ENCODE data around the gene STK39.

STK39 gene

DNA sequence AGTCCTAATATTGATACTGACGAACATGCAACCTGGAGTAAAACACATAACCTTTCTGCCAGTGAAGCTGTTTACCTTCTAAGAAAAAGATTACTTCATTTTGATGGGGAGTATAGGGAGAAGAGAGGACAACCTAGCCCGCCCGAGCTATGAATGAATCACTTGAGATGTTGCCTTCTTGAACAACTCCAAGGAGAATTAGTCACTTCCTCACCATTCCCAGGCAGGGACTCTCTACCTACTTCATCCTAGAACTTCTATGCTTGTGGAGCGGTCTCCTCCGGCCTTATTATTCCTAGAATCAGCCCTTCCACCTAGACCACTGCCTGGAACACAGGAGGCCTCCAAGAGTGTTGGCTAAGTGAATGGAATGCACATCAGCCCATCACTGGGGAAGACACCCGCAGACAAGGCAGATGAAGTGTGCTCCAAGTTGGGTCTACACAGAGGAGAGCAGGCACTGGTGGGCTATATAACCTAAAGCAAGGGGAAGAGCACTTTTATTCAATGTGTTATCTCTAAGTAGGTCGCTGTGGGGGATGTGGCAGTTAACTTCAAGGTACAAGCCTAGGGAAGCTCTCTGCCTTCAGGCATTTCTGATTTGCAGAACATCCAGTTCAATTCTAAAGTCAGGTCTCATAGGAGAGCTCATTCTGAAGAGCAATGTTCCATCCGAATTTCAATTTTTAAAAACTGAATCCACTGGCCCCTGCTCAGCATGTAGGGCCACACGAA, 57.4 kb downstream of the STK39 start:
- H3K36me3 ChIP-seq (ENCODE audit: control insufficient read depth, insufficient read depth, low read length) = no peaks in the 10 kb centered on the region
- TF ChIP-seq, protein P1, sequence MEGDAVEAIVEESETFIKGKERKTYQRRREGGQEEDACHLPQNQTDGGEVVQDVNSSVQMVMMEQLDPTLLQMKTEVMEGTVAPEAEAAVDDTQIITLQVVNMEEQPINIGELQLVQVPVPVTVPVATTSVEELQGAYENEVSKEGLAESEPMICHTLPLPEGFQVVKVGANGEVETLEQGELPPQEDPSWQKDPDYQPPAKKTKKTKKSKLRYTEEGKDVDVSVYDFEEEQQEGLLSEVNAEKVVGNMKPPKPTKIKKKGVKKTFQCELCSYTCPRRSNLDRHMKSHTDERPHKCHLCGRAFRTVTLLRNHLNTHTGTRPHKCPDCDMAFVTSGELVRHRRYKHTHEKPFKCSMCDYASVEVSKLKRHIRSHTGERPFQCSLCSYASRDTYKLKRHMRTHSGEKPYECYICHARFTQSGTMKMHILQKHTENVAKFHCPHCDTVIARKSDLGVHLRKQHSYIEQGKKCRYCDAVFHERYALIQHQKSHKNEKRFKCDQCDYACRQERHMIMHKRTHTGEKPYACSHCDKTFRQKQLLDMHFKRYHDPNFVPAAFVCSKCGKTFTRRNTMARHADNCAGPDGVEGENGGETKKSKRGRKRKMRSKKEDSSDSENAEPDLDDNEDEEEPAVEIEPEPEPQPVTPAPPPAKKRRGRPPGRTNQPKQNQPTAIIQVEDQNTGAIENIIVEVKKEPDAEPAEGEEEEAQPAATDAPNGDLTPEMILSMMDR (IDR thresholded peaks at IDR 0.05) = no peak
- H3K9me3 ChIP-seq (ENCODE audit: control insufficient read depth, low read length) = no peaks in the 10 kb centered on the region
- peaks cover 5% of the 10 kb centered on the region for H3K4me1 ChIP-seq
- H3K27ac ChIP-seq = no peak overlapping the region
- no peak overlapping the region for H3K4me3 ChIP-seq (ENCODE audit: low read depth, low read length)
- H3K79me2 ChIP-seq = peaks cover 22% of the 10 kb centered on the region
- no peak overlapping the region for H3K4me2 ChIP-seq (ENCODE audit: low read length)
- no peaks in the 10 kb centered on the region for H3K27me3 ChIP-seq (ENCODE audit: control insufficient read depth, insufficient read depth, low read length)
- no peak overlapping the region for H3K9ac ChIP-seq
- H2AFZ ChIP-seq = no peak overlapping the region

DNA sequence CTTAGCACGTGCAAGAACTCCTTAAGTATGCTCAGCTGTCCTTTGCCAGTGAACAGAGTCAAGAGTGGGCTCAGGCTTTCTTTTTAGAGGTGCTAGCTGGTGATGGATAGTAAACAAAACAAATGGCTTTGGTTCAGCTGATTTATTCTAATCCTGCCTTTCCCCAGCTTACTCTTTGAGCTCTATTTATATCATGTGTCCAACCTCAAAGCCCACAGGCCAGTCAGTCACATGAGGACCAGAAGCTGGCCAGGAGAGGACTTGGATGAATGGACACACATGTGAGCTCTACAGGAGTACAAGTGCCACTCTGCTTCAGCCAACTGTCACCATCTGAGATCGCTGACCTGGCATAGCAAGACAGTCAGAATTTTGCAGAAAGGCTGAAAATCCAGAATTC, 59.4 kb downstream of the STK39 start:
- H3K9ac ChIP-seq = no peak overlapping the region
- no peak overlapping the region for H3K4me2 ChIP-seq (ENCODE audit: low read length)
- H3K27me3 ChIP-seq (ENCODE audit: control insufficient read depth, insufficient read depth, low read length) = no peaks in the 10 kb centered on the region
- TF ChIP-seq, protein P1 (IDR thresholded peaks at IDR 0.05) = no peak
- peaks cover 5% of the 10 kb centered on the region for H3K4me1 ChIP-seq
- H3K4me3 ChIP-seq (ENCODE audit: low read depth, low read length) = no peak overlapping the region
- peaks cover 16% of the 10 kb centered on the region for H3K79me2 ChIP-seq
- H3K36me3 ChIP-seq (ENCODE audit: control insufficient read depth, insufficient read depth, low read length) = no peaks in the 10 kb centered on the region
- H3K27ac ChIP-seq = no peak overlapping the region
- H2AFZ ChIP-seq = no peak overlapping the region
- no peaks in the 10 kb centered on the region for H3K9me3 ChIP-seq (ENCODE audit: control insufficient read depth, low read length)

DNA sequence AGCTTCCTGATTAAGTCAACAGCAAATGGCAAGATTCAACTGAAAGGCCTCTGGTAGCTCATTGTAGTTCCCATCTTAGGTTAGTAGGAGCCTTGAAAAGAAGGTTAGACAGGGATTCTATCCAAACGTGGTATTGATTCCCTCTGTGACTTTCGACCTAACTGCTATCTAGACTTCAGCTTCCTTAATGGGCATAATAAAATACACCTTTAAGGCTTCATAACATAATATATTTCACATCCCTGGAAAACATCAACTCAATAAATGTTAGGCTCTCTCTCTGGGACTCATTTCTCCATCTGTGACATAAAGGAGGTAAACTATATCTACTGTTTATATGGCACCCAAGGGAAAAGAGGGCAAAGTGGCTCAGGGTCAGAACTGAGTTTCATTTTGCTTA, 60.9 kb downstream of the STK39 start:
- Histone ChIP-seq H3K4me3 (ENCODE audit: low read depth, low read length) (no peak overlapping the region), H3K27me3 (ENCODE audit: control insufficient read depth, insufficient read depth, low read length) (no peaks in the 10 kb centered on the region), H3K79me2 (peaks cover 8% of the 10 kb centered on the region), H2AFZ (no peak overlapping the region), H3K9me3 (ENCODE audit: control insufficient read depth, low read length) (no peaks in the 10 kb centered on the region), H3K4me2 (ENCODE audit: low read length) (no peak overlapping the region), H3K4me1 (peaks cover 5% of the 10 kb centered on the region), H3K27ac (no peak overlapping the region), H3K9ac (no peak overlapping the region), H3K36me3 (ENCODE audit: control insufficient read depth, insufficient read depth, low read length) (no peaks in the 10 kb centered on the region)
- TF ChIP-seq, protein P1 (IDR thresholded peaks at IDR 0.05) = no peak

DNA sequence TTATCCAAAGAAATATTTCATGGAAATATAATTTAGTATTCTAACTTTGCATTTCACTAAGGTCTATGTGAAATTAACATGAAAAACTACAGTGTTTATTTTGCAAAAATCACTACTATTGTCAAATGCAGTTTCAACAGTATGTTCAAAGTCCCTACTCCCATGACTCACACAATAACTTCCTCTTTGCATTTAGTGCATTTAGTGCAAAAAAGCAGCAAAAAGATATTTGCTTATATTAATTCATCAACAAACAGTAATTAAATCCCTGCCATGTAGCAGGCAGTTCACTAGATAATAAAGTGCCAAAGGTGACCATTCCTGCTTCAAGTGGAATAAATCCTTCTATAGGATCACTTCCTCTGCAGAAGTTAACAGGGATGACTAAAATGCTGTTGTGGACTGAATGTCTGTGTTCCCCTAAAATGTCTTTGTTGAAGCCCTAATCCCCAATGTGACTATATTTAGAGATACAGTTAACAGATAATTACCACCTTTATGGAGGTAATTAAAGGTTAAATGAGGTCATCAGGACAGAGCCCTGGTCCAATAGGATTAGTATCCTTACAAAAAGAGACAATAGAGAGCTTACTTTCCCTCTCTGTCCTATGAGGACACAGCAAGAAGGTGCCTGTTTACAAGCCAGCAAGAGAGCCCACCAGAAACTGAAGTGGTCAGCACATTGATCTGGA, 61.7 kb downstream of the STK39 start:
- H3K9me3 ChIP-seq (ENCODE audit: control insufficient read depth, low read length) = no peaks in the 10 kb centered on the region
- no peaks in the 10 kb centered on the region for H3K27me3 ChIP-seq (ENCODE audit: control insufficient read depth, insufficient read depth, low read length)
- H3K4me3 ChIP-seq (ENCODE audit: low read depth, low read length) = no peak overlapping the region
- H3K36me3 ChIP-seq (ENCODE audit: control insufficient read depth, insufficient read depth, low read length) = no peaks in the 10 kb centered on the region
- H2AFZ ChIP-seq = no peak overlapping the region
- H3K4me1 ChIP-seq = peaks cover 3% of the 10 kb centered on the region
- peaks cover 8% of the 10 kb centered on the region for H3K79me2 ChIP-seq
- no peak overlapping the region for H3K27ac ChIP-seq
- TF ChIP-seq, protein P1 (IDR thresholded peaks at IDR 0.05) = no peak
- H3K9ac ChIP-seq = no peak overlapping the region
- no peak overlapping the region for H3K4me2 ChIP-seq (ENCODE audit: low read length)

Measured in parathyroid adenoma (tissue), 2 donors.